Lower leg skin (tissue), 4 donors: ENCODE data around the gene GPSM1. TPM values are rescaled to one million over a fixed set of nuclear protein-coding genes. Genes with fewer than 3 reads are reported as not detected.

Source experiments
- DNase-seq, 2 donors: peaks; one replicate each; pipeline ENCODE4 v3.0.0-alpha.2; 2019; ENCODE audit warnings: low spot score in 2 of 2
- H3K4me3 ChIP-seq: fragments of 200-600 bp; sonication (generic); 2 replicates; pipeline ENCODE4 v1.5.1; 2017; ENCODE audit warnings: mild to moderate bottlenecking, low read depth; ENCODE audit not compliant: poor library complexity, severe bottlenecking
- CTCF ChIP-seq, 3 donors: fragments of 450-650 bp; IDR thresholded peaks; one replicate each; pipeline ENCODE4 v1.5.1; 2016; ENCODE audit warnings: antibody characterized with exemption in 3 of 3, mild to moderate bottlenecking in 3 of 3, moderate library complexity in 2 of 3
- POLR2A ChIP-seq, 2 donors: fragments of 450-650 bp; IDR thresholded peaks; one replicate each; pipeline ENCODE4 v1.6.1; 2016 to 2017; ENCODE audit warnings: antibody characterized with exemption in 2 of 2, mild to moderate bottlenecking in 1 of 2, moderate library complexity in 1 of 2
- WGBS, 2 donors: methylation state at CpG; one replicate each; pipeline ENCODE4 v1.1.5; 2018; 5-methylcytosine and 5-hydroxymethylcytosine counted together
- intact Hi-C: fragments of 100-400 bp; cut with DNase I; formaldehyde crosslinking; loops from one replicate; pipeline ENCODE4 v1.15.0; 2023; ENCODE audit warnings: low total_unique reads
- total RNA-seq, 4 donors: library from RNA; depleted of rRNA; stranded (reverse); fragments of >200 nt; gene quantifications; one replicate each; pipeline ENCODE4 v1.1.0, GENCODE V29; 2016

Gene GPSM1
- total RNA-seq, 4 donors from 2014 or later, result 21.0 to 37.1 (median 28.1) TPM

DNA sequence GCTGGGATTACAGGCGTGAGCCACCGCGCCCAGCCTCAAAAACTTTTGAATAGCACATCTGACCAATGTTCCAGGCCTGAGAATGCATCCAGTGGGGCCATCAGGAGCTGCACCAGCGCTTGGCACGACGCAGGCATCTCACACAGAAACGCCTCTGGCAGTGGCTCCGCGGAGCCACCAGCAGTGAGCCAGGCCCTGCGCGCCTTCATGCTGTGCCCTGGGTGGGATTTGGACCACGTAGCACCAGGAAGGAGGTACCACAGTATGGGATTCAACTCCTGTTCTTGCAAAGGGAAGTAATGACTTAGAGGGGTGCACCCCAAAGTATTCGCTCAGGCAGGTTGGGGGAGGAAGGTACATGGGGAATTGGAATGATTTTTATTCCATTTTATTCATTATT, 26.5 kb upstream of the GPSM1 start:
- intact Hi-C loops, result no loop called here
- WGBS, 2 donors, result 76 to 81% methylated on average over 13 of the region's 13 CpGs
- no peak for DNase-seq
- TF ChIP-seq CTCF (IDR thresholded peaks at IDR 0.05) (no peak), POLR2A (IDR thresholded peaks at IDR 0.05) (no peak)
- H3K4me3 ChIP-seq, result no peak overlapping the region

DNA sequence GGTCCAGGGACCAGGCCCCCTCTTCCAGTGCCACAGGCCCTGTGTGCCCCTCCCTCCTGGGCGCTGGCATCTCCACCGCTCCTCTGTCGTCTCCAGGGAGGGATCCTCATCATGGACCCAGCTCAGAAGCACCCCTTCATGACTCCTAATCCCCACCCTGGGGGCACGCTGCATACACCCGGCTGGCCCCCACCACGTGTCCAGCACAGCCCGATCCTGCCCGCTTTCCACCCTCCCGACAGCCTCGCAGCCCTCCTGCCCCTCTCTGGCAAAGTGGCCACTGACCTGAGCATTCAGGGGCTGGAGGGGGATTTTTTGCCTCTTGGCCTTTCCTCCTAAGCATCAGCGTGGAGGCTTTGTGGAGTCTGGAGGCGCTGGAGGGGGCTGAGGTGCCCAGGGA, 24.8 kb upstream of the GPSM1 start:
- no peak for DNase-seq
- TF ChIP-seq POLR2A (IDR thresholded peaks at IDR 0.05), result no peak
- no peak for TF ChIP-seq CTCF (IDR thresholded peaks at IDR 0.05)
- 76 to 84% methylated on average over 8 to 12 of the region's 12 CpGs for WGBS, 2 donors
- intact Hi-C loops, result no loop called here
- no peak overlapping the region for H3K4me3 ChIP-seq

DNA sequence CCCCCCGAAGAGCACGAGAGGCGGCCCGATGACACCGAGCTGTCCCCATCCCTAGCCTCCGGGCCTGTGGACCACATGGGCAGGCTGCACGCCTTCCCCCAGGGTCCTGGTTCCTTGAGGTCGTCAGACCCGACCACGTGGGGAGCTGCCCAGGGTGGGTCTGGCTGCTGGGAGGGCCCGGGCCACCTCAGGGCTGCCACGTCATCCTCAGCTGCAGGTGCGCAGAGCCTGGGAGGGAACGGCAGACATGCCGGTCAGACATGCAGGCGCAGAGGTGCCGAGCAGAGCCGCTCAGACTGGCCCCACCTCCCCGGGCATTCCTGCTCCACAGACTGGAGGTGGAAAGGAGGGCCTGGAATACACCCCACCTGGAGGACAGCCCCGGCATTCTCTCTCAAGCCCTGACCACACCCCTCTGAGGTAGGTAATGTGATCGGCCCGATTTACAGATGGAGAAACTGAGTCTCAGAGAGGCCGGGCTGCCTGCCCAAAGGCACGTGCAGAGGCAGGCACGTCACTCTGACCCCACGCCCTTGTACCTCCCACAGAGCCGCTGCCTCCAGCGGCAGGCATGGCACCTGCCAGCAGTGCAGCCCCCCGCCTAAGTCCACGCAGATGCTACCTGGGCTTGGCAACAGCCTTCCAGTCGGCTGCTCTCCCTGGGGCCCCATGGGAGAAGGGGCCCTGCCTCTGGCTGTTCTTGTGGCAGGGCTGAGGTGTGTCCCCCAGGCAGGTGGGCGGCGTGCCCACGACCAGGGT, 24.1 kb upstream of the GPSM1 start:
- H3K4me3 ChIP-seq, result no peak overlapping the region
- WGBS, 2 donors, result 41 to 44% methylated on average over 25 to 29 of the region's 34 CpGs
- TF ChIP-seq POLR2A (IDR thresholded peaks at IDR 0.05), result no peak
- no peak for TF ChIP-seq CTCF (IDR thresholded peaks at IDR 0.05)
- no peak for DNase-seq
- intact Hi-C loops, result no loop called here

- intact Hi-C loops, result no loop called here
- no peak for DNase-seq
- no peak for TF ChIP-seq POLR2A (IDR thresholded peaks at IDR 0.05)
- TF ChIP-seq CTCF (IDR thresholded peaks at IDR 0.05), result no peak
- 58 to 62% methylated on average over 7 to 9 of the region's 22 CpGs for WGBS, 2 donors
- H3K4me3 ChIP-seq, result no peak within 1 kb of the TSS
Measured at GRCh38 chr9:136303825-136304416, 23.4 kb upstream of the GPSM1 start, which contains the start of gene CCDC187. TSS of gene CCDC187 (minus strand) at chr9:136304094. CDS start at chr9:136303830, 264 bp downstream.

DNA sequence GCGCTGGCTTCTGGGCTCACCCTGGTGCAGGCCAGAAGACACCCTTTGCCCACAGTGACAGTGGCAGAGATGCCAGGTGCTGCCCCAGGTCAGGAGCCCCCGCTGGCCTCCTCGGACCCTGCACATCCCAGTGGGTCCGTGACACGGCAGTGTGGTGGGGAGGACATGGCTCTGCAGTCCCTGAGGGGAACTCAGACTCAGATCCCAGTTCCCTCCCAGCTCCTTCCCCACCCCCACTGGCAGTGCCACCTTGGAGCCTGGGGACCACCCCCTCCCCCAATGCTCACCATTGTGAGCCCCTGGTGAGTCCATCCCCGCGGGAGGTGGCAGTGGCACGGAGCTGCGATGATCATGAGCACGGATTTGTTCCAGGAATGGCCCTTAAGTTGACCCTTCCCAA, 22.9 kb upstream of the GPSM1 start:
- intact Hi-C loops, result no loop called here
- no peak for DNase-seq
- TF ChIP-seq CTCF (IDR thresholded peaks at IDR 0.05) (no peak), POLR2A (IDR thresholded peaks at IDR 0.05) (no peak)
- 77 to 78% methylated on average over 10 of the region's 10 CpGs for WGBS, 2 donors
- H3K4me3 ChIP-seq, result no peak overlapping the region
